ENCODE measurements around the gene EPHA10.

The EPHA10 gene

DNA sequence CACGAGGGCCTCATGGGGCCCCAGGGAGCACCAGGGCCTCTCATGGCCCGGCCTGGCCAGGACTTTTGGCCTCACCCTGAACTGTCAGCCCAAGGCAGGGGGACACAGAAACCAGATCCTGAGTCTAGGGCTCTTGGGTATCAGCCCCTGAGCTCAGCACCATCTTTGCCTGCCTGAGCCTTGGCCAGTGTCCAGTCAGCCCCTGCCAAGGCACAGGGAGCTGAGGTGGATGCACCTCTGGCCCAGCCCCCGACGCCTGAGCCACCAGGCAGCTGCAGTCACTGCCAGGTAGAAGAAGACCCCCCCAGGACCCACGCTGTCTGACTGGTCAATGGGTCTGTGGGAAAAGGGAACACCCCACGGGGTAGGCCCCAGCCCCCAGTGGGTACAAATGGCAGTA lies 47.3 kb downstream of the EPHA10 start (continued):
- TF ChIP-seq, protein P1, sequence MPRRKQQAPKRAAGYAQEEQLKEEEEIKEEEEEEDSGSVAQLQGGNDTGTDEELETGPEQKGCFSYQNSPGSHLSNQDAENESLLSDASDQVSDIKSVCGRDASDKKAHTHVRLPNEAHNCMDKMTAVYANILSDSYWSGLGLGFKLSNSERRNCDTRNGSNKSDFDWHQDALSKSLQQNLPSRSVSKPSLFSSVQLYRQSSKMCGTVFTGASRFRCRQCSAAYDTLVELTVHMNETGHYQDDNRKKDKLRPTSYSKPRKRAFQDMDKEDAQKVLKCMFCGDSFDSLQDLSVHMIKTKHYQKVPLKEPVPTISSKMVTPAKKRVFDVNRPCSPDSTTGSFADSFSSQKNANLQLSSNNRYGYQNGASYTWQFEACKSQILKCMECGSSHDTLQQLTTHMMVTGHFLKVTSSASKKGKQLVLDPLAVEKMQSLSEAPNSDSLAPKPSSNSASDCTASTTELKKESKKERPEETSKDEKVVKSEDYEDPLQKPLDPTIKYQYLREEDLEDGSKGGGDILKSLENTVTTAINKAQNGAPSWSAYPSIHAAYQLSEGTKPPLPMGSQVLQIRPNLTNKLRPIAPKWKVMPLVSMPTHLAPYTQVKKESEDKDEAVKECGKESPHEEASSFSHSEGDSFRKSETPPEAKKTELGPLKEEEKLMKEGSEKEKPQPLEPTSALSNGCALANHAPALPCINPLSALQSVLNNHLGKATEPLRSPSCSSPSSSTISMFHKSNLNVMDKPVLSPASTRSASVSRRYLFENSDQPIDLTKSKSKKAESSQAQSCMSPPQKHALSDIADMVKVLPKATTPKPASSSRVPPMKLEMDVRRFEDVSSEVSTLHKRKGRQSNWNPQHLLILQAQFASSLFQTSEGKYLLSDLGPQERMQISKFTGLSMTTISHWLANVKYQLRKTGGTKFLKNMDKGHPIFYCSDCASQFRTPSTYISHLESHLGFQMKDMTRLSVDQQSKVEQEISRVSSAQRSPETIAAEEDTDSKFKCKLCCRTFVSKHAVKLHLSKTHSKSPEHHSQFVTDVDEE (CRISPR knock-in tag; IDR thresholded peaks at IDR 0.05): no peak
- TF ChIP-seq ESRRG (CRISPR knock-in tag; IDR thresholded peaks at IDR 0.05): no peak
- TF ChIP-seq, protein P2, sequence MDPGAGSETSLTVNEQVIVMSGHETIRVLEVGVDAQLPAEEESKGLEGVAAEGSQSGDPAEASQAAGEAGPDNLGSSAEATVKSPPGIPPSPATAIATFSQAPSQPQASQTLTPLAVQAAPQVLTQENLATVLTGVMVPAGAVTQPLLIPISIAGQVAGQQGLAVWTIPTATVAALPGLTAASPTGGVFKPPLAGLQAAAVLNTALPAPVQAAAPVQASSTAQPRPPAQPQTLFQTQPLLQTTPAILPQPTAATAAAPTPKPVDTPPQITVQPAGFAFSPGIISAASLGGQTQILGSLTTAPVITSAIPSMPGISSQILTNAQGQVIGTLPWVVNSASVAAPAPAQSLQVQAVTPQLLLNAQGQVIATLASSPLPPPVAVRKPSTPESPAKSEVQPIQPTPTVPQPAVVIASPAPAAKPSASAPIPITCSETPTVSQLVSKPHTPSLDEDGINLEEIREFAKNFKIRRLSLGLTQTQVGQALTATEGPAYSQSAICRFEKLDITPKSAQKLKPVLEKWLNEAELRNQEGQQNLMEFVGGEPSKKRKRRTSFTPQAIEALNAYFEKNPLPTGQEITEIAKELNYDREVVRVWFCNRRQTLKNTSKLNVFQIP (CRISPR knock-in tag; IDR thresholded peaks at IDR 0.05; ENCODE audit: borderline replicate concordance, low read depth): no peak
- TF ChIP-seq GLIS3 (CRISPR knock-in tag; IDR thresholded peaks at IDR 0.05): no peak

DNA sequence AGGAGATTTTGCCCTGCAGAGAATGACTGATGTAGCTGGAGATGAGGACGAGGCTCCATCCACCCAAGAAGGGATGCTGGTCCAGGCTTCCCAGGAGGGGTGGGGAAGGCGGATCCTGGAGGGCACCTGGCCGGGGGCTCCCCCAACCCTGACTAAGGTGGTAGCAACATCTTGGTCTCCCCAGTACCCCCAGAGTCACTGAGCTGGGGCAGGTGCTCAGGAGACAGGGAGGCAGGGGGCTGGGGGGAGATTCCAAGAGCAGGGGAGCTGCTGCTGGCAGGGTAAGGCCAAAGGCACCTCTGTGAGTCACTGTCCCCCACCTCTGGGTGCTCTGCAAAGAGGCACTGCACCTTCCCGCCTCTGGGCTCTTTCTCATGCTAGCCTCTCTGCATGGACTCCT lies 48.6 kb downstream of the EPHA10 start:
- TF ChIP-seq, protein P3, sequence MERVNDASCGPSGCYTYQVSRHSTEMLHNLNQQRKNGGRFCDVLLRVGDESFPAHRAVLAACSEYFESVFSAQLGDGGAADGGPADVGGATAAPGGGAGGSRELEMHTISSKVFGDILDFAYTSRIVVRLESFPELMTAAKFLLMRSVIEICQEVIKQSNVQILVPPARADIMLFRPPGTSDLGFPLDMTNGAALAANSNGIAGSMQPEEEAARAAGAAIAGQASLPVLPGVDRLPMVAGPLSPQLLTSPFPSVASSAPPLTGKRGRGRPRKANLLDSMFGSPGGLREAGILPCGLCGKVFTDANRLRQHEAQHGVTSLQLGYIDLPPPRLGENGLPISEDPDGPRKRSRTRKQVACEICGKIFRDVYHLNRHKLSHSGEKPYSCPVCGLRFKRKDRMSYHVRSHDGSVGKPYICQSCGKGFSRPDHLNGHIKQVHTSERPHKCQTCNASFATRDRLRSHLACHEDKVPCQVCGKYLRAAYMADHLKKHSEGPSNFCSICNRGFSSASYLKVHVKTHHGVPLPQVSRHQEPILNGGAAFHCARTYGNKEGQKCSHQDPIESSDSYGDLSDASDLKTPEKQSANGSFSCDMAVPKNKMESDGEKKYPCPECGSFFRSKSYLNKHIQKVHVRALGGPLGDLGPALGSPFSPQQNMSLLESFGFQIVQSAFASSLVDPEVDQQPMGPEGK (CRISPR knock-in tag; IDR thresholded peaks at IDR 0.05; ENCODE audit: borderline replicate concordance): no peak
- TF ChIP-seq ZNF565 (CRISPR knock-in tag; conservative IDR thresholded peaks at IDR 0.05; ENCODE audit: low read depth) (no peak), RARB (CRISPR knock-in tag; IDR thresholded peaks at IDR 0.05) (no peak), ZC3H10 (CRISPR knock-in tag; IDR thresholded peaks at IDR 0.05) (no peak), ZFP30 (CRISPR knock-in tag; IDR thresholded peaks at IDR 0.05) (no peak), ARNTL (CRISPR knock-in tag; IDR thresholded peaks at IDR 0.05; ENCODE audit: borderline replicate concordance, low read depth) (no peak), ISL1 (CRISPR knock-in tag; IDR thresholded peaks at IDR 0.05) (no peak), PPARA (CRISPR knock-in tag; IDR thresholded peaks at IDR 0.05; ENCODE audit: borderline replicate concordance) (no peak), ZFP3 (CRISPR knock-in tag; IDR thresholded peaks at IDR 0.05) (no peak), BACH2 (CRISPR knock-in tag; IDR thresholded peaks at IDR 0.05; ENCODE audit: borderline replicate concordance) (no peak), GLIS3 (CRISPR knock-in tag; IDR thresholded peaks at IDR 0.05) (no peak)
- TF ChIP-seq, protein P4, sequence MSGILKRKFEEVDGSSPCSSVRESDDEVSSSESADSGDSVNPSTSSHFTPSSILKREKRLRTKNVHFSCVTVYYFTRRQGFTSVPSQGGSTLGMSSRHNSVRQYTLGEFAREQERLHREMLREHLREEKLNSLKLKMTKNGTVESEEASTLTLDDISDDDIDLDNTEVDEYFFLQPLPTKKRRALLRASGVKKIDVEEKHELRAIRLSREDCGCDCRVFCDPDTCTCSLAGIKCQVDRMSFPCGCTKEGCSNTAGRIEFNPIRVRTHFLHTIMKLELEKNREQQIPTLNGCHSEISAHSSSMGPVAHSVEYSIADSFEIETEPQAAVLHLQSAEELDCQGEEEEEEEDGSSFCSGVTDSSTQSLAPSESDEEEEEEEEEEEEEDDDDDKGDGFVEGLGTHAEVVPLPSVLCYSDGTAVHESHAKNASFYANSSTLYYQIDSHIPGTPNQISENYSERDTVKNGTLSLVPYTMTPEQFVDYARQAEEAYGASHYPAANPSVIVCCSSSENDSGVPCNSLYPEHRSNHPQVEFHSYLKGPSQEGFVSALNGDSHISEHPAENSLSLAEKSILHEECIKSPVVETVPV (CRISPR knock-in tag; IDR thresholded peaks at IDR 0.05): no peak
- TF ChIP-seq, protein P1 (CRISPR knock-in tag; IDR thresholded peaks at IDR 0.05): no peak

DNA sequence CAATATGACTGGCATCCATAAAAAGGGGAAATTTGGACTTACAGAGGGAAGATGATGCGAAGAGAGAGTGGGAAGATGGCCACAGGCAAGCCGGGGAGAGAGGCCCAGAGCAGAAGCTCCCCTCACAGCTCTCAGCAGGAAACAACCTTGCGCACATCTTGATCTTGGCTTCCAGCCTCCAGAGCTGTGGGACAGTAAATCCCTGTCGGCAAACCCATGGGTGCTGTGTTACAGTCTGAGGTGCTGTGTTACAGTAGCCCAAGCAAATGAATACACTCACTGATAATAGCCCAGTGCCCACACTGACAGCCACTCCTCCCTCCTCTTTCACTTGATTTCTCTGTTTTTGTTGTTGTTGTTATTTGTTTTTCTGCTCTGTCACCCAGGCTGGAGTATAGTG lies 50.2 kb downstream of the EPHA10 start:
- no peak for ATAC-seq
- TF ChIP-seq ZFP30 (CRISPR knock-in tag; IDR thresholded peaks at IDR 0.05): no peak
- TF ChIP-seq ESRRG (CRISPR knock-in tag; IDR thresholded peaks at IDR 0.05): no peak
- no peak for TF ChIP-seq BACH2 (CRISPR knock-in tag; IDR thresholded peaks at IDR 0.05; ENCODE audit: borderline replicate concordance)
- TF ChIP-seq SNAI2 (CRISPR knock-in tag; IDR thresholded peaks at IDR 0.05): no peak
- TF ChIP-seq, protein P4 (CRISPR knock-in tag; IDR thresholded peaks at IDR 0.05): no peak
- no peak for TF ChIP-seq OSR1 (CRISPR knock-in tag; IDR thresholded peaks at IDR 0.05)
- no peak for TF ChIP-seq TOX (CRISPR knock-in tag; IDR thresholded peaks at IDR 0.05; ENCODE audit: borderline replicate concordance)
- no peak for TF ChIP-seq RARB (CRISPR knock-in tag; IDR thresholded peaks at IDR 0.05)
- TF ChIP-seq PPARA (CRISPR knock-in tag; IDR thresholded peaks at IDR 0.05; ENCODE audit: borderline replicate concordance): no peak
- TF ChIP-seq, protein P5, sequence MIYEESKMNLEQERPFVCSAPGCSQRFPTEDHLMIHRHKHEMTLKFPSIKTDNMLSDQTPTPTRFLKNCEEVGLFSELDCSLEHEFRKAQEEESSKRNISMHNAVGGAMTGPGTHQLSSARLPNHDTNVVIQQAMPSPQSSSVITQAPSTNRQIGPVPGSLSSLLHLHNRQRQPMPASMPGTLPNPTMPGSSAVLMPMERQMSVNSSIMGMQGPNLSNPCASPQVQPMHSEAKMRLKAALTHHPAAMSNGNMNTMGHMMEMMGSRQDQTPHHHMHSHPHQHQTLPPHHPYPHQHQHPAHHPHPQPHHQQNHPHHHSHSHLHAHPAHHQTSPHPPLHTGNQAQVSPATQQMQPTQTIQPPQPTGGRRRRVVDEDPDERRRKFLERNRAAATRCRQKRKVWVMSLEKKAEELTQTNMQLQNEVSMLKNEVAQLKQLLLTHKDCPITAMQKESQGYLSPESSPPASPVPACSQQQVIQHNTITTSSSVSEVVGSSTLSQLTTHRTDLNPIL (CRISPR knock-in tag; IDR thresholded peaks at IDR 0.05; ENCODE audit: low read depth): no peak
- TF ChIP-seq ZNF565 (CRISPR knock-in tag; conservative IDR thresholded peaks at IDR 0.05; ENCODE audit: low read depth): no peak
- no peak for TF ChIP-seq ZNF70 (CRISPR knock-in tag; IDR thresholded peaks at IDR 0.05)
- no peak for TF ChIP-seq ZFP3 (CRISPR knock-in tag; IDR thresholded peaks at IDR 0.05)
- TF ChIP-seq, protein P3 (CRISPR knock-in tag; IDR thresholded peaks at IDR 0.05; ENCODE audit: borderline replicate concordance): no peak

More for the DNA sequence above, 48.6 kb downstream of the EPHA10 start:
- no peak for ATAC-seq
